ENCODE results near the gene NUDCD2.
"Not testable (repeated sequence)": the region's sequence is repeated elsewhere in the genome, so short reads cannot be mapped to it uniquely, and the experiment has no call there.

Gene NUDCD2

DNA sequence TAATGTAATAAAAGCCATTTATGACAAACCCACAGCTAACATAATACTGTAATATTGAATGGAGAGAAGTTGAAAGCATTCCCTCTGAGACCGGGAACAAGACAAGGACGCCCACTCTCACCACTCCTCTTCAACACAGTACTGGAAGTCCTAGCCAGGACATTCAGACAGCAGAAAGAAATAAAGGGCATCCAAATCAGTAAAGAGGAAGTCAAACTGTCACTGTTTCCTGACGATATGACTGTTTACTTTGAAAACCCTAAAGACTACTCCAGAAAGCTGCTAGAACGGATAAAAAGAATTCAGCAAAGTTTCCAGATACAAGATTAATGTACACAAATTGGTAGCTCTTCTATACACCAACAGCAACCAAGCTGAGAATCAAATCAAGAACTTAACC, 33.8 kb downstream of the NUDCD2 start:
- not testable (repeated sequence) for DNase-seq (ENCODE audit: low spot score)

DNA sequence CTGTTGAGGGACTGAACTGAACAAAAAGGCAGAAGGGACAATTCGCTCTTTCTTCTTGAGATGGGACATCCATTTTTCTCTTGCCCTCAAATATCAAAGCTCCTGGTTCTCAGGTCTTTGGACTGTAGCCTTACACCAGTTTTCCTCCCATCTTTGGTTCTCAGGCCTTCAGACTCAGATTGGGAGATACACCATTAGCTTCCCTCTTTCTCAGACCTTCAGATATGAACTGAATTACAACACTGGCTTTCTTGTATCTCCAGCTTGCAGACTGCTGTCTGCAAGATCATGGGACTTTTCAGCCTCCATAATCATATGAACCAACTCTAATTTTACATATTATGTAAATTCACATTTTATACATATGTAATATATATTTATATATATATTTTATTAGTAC, 35.1 kb downstream of the NUDCD2 start:
- no peak for DNase-seq (ENCODE audit: low spot score)

DNA sequence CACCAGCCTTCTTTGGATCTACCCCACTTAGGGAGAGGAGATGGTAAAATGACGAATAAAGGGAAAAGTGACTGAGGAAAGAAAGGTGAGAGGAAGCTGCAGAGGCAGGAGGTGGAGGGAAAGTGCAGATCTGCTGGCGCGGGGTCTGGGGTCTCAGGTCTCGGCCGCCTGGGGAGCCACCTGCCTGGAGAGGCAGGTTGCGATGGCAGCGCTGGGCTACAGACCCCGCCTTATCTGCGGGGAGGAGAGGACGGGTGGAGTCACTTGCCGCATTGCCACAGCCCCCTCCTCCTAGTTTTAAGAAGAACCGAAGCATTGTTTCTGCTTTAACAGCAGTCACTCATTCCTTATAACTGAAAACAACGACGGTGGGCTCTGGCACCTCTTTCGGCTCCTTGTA, 44.2 kb downstream of the NUDCD2 start:
- DNase-seq (ENCODE audit: low spot score), result not testable (repeated sequence)

DNA sequence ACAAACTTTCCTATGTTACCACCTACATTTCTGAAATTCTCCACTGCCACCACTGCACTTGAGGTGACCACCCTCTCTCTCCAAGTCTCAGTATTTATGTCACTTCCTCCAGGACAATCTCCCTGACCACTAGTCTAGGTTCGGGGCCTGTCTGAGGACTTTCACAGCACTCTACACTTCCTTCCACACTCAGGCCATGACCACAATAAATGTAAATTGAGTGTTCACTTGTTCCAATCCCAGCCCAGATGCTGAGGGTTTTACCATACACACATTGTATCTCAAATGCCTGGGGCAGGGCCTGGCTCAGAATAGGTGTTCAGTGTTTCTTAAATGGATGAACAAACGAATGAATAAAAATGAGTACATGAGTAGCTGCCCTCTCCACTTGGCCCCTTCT, 49.4 kb downstream of the NUDCD2 start:
- DNase-seq (ENCODE audit: low spot score), result no peak

DNA sequence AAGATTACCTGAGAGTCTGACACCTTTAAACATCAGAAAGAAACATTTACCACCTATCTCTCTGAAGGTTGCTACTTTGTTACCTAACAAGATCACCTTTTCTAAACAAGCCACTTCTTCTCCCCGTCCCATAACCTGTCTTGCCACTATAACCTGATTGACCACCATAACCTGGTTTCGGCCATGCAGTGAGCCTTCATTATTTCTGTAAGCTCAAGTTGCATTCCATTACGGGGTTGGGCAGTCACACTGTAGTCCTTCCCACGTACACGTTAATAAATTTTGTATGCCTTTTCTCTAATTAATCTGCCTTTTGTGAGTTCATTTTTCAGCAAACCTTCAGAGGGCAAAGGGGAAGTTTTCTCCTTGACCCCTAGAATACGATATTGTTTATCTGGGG, 50.5 kb downstream of the NUDCD2 start:
- no peak for DNase-seq (ENCODE audit: low spot score)

DNA sequence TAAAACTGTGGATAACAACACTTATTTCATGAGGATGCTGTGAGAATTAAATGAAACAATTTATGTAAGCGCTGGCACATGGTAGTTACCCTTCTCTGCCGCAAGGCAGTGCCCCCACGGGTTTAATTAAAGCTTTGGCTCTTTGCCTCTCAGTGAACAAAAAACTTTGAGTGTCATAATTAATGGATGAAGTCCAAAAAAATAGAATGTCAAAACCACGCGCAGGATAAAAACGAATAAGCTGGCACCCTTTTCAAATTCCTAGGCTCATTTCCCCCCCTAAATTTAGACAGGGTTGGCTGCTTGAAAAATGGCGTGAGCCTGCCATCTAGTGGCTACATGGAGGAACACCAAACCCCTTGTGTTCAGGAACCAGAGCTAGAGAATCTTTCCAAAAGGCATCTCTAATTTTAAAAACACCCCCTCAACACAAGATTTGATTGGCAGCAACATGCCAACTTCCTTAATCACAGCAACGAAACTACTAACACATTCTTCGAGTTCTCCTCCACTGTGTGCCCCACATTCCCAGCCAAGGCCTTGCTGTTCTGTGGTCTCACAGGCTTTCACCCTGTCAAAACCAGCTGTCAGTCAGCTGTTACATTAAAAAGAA, 51.5 kb downstream of the NUDCD2 start:
- peak; percentile 61 for DNase-seq (ENCODE audit: low spot score)

DNA sequence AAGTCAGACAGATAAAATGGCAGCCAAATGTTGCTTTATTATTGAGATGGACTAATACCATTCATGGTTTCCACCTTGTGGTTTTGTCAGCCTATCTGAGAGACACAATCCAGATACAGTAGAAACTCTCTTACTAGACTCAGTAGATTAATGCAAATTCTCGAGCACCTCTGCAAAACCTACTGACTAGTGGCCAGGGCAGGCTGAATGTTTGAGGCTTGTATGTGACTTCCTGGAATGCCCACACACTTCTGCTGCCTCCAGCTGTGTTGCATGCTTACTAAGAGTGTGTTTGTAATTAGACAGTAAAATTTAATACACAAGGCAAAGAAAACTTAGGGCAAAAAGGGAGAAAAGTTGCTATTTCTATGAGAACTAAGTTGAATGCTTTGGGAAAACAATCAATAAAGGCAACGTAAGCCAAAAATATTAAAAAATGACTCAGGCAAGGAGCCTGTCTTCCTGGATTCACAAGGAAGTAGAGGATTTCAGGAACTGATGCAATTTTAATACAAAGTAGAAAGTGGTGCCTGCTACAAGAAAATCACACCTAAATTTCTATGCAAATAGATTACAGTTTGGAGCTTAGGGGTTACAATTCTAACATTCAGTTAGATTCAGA, 52.8 kb downstream of the NUDCD2 start:
- DNase-seq (ENCODE audit: low spot score), result no peak

DNA sequence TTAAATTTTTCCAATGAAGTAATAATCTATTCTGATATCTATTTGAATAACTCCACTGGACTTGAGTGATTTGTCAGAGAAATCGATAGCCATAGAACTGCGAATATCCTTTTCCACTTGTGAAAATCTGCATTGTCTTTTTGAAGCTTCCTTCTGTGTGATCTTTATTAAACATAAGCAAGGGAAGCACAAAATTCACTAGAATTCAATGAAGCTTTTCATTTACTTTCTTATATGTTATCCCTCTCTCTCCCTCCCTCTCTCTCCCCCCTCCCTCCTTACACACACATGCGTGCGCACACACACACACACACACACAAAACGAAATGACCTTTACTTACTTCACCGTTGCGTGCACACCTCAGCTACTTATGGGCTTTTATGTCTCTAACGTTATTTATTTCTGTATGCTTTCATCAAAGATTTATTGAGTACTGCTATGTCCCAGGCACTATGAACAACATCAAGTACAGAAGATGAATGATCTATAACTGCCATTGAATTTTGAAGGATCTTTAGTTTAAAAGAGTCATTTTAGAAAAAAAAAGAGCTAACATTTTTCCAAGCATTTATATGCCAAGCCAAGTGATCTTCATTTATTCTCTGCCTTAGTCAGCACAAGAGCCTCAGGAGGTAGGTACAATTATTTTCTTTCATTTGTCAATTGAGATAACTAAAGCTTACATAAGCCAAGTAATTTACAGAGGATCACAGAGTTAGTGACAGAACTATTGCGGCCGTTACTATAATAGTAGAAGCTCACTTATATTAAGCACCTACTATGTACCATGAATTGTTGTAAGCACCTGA, 55.3 kb downstream of the NUDCD2 start:
- DNase-seq (ENCODE audit: low spot score), result no peak

DNA sequence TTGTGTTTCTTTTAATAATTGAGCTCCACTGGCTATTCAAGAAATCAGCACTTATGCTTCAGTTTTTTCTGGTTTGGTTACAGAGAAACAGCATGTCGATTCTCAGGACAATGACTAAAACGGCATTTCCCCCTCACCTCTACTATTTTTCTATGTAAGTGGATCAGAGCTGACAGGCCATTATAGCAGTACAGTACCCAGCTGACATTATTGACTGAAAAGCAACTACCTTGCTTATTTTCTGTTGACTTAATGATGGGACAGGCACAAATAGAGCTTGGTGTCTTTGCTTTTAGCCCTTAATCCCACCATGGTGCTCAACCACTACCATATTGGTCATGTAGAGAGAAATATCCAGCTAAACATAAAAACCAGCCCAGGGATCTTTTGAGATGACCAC, 57.9 kb downstream of the NUDCD2 start:
- no peak for DNase-seq (ENCODE audit: low spot score)

DNA sequence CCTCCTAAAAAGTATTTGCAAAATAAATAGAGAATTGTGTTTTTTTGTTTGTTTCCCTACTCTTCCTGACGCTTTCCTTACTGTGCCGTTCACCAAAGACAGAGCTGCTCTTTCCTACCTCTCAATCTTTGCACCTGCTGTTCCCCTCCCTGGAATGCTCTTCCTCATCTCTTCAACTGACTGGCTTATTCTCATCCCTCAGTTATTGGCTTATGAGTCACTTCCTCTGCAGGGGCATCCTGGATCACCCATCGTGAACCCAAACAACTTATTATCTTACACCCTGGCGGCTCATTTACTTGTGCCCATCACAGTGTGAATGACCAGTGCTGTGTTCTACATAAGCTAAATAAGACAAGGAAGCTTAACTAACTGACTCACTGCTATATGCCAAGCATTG, 58.6 kb downstream of the NUDCD2 start:
- no peak for DNase-seq (ENCODE audit: low spot score)

DNA sequence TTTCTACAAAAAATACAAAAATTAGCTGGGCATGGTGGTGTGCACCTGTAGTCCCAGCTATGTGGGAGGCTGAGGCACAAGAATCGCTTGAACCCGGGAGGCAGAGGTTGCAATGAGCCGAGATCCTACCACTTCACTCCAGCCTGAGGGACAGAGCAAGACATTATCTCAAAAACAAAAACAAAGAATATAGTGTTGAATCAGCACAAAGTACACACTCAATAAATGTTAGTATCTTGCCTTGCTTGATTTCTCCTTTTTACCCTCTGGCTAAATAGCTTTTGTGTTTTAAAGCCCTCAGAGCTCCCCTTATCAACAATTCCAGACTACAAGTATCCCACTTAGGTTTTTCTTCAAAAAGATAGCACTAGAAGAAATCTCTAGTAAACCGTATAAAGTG, 60.0 kb downstream of the NUDCD2 start:
- DNase-seq (ENCODE audit: low spot score), result no peak

DNA sequence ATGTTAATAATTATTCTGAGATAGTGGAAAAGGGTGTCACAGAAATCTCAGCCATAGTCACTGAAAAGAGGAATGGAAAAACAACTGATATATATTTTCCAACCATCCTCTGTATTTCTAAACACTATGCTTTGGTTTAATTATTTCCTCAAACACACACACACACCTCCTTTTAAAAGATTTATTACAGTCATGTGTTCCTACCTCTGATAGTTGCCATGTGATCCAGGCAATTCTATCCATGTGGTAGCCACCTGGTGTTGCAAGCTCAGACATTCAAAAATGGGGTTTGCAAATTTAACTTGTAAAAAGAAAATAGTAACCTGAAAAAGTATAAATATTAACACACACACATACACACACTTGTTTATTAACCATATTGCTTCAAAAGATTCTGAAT, 62.5 kb downstream of the NUDCD2 start:
- no peak for DNase-seq (ENCODE audit: low spot score)

DNA sequence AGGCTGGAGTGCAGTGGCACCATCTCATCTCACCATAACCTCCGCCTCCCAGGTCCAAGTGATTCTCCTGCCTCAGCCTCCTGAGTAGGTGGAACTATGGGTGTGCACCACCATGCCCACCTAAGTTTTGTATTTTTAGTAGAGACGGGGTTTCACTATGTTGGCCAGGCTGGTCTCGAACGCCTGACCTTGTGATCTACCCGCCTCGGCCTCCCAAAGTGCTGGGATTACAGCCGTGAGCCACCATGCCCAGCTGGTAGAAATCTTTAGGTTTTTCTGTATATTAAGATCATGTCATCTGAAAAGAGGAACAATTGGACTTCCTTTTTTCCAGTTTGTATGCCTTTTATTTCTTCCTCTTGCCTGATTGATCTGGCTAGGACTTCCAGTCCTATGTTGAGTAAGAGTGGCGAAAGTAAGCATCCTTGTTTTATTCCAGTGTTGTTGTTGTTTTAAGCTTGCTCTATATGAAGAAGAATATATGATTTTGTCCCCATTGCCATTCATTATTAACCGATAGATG, 63.0 kb downstream of the NUDCD2 start:
- DNase-seq (ENCODE audit: low spot score), result not testable (repeated sequence)

Measured in CD4-positive, alpha-beta T cell treated with Interleukin-15 for 4 hours (primary cell).